Caco-2 (cell line): ENCODE results near the gene RELB. TPM values are rescaled to one million over a fixed set of nuclear protein-coding genes. Genes with fewer than 3 reads are reported as not detected.

Experiments
- BruUV-seq: library from RNA; stranded (reverse); fragments of 400-500 nt; replicated peaks from 2 replicates; lab custom pipeline; 2021; lab: Mats Ljungman, UMichigan
- CTCF ChIA-PET: fragments of 300-600 bp; sonication (Branson Sonifier 250); formaldehyde crosslinking; loops from one replicate; lab custom pipeline; 2022; ENCODE audit warnings: antibody characterized with exemption; lab: Charles Lee
- POLR2A ChIA-PET: fragments of 300-600 bp; sonication (Branson Sonifier 250); formaldehyde crosslinking; loops from one replicate; lab custom pipeline; 2022; ENCODE audit warnings: antibody characterized with exemption; lab: Charles Lee
- DNase-seq, 2 experiments: peaks; one replicate each; pipeline versions ENCODE4 v3.0.0 to v3.0.0-alpha.2; 2020 to 2022
- H3K27me3 ChIP-seq: replicated peaks from 2 replicates; pipeline ENCODE4 v1.6.0; 2011; ENCODE audit warnings: low read length; ENCODE audit not compliant: control insufficient read depth, insufficient read depth
- H3K36me3 ChIP-seq: 2 replicates; pipeline ENCODE4 v1.5.1; 2011; ENCODE audit warnings: low read length; ENCODE audit not compliant: control insufficient read depth, insufficient read depth
- H3K4me1 ChIP-seq: fragments of 250-450 bp; sonication (Bioruptor Pico); 2 replicates; pipeline ENCODE4 v1.5.1; 2020; ENCODE audit warnings: mild to moderate bottlenecking
- H3K4me3 ChIP-seq: 2 replicates; pipeline ENCODE4 v1.5.1; 2011; ENCODE audit warnings: low read depth, mild to moderate bottlenecking, control low read depth, low read length
- H3K9me3 ChIP-seq: fragments of 250-450 bp; sonication (Bioruptor Pico); 2 replicates; pipeline ENCODE4 v1.5.1; 2020; ENCODE audit warnings: mild to moderate bottlenecking, moderate library complexity
- H3K27ac Mint-ChIP-seq: one replicate; pipeline ENCODE4 v1.8.0; 2022; ENCODE audit warnings: mixed read lengths; ENCODE audit not compliant: unreplicated experiment
- H3K27me3 Mint-ChIP-seq: one replicate; pipeline ENCODE4 v1.8.0; 2022; ENCODE audit warnings: mixed read lengths; ENCODE audit not compliant: insufficient read depth, unreplicated experiment
- H3K36me3 Mint-ChIP-seq: one replicate; pipeline ENCODE4 v1.8.0; 2022; ENCODE audit warnings: mild to moderate bottlenecking, mixed read lengths; ENCODE audit not compliant: insufficient read depth, unreplicated experiment
- H3K4me1 Mint-ChIP-seq: one replicate; pipeline ENCODE4 v1.8.0; 2022; ENCODE audit warnings: low read depth, mixed read lengths; ENCODE audit not compliant: unreplicated experiment
- H3K4me3 Mint-ChIP-seq: one replicate; pipeline ENCODE4 v1.8.0; 2022; ENCODE audit warnings: mild to moderate bottlenecking, moderate library complexity, mixed read lengths; ENCODE audit not compliant: unreplicated experiment
- H3K9me3 Mint-ChIP-seq: one replicate; pipeline ENCODE4 v1.8.0; 2022; ENCODE audit warnings: mixed read lengths; ENCODE audit not compliant: unreplicated experiment
- intact Hi-C: fragments of 100-400 bp; cut with micrococcal nuclease; formaldehyde crosslinking; loops from one replicate; pipeline ENCODE4 v1.10.0; 2022; ENCODE audit not compliant: unreplicated experiment
- total RNA-seq: library from RNA; stranded (reverse); gene quantifications from 2 replicates; pipeline ENCODE4 v1.2.3, GENCODE V29; 2022
- TF ChIP-seq, protein P1 (sequence below), 2 experiments: fragments of 200-600 bp in 1 of 2; IDR thresholded peaks; 1 replicate in 1 of 2; 2 replicates in 1 of 2; pipeline versions ENCODE4 v1.5.1 to v1.8.0; 2011 to 2022; ENCODE audit warnings: antibody characterized with exemption in 1 of 2, control low read depth in 1 of 2, inconsistent platforms in 1 of 2, low read depth in 1 of 2, low read length in 1 of 2, mild to moderate bottlenecking in 1 of 2, moderate library complexity in 1 of 2; ENCODE audit not compliant: insufficient read depth in 1 of 2, severe bottlenecking in 1 of 2, unreplicated experiment in 1 of 2

Gene RELB
- total RNA-seq, 1 experiment from 2014 or later, result 6.3 TPM

GRCh38 chr19:44987148-44987675 is 14.1 kb upstream of the RELB start:
- CTCF ChIA-PET, result no interaction called here
- POLR2A ChIA-PET, result no interaction called here
- H3K36me3 Mint-ChIP-seq, result peaks cover 69% of the 10 kb centered on the region

DNA sequence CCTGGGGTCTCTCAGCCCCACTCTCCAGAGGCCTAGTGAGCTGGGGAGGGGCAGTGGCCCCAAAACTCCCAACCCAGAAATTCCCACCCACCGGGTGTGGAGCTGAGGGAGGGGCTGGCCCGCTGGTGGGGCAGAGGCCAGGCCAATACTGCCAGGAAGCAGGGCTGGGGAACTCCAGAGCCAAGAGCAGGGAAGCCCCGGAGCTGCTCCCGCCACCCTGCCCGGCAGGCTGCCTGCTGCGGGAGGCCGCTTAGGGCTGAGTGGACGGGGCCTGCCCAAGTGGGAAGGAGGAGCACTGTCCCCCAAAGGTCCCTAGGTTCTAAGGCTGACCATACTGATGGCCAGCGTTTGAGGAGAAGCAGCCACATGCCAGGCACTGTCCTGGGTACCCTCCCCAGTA is 13.0 kb upstream of the RELB start:
- TF ChIP-seq, protein P1, sequence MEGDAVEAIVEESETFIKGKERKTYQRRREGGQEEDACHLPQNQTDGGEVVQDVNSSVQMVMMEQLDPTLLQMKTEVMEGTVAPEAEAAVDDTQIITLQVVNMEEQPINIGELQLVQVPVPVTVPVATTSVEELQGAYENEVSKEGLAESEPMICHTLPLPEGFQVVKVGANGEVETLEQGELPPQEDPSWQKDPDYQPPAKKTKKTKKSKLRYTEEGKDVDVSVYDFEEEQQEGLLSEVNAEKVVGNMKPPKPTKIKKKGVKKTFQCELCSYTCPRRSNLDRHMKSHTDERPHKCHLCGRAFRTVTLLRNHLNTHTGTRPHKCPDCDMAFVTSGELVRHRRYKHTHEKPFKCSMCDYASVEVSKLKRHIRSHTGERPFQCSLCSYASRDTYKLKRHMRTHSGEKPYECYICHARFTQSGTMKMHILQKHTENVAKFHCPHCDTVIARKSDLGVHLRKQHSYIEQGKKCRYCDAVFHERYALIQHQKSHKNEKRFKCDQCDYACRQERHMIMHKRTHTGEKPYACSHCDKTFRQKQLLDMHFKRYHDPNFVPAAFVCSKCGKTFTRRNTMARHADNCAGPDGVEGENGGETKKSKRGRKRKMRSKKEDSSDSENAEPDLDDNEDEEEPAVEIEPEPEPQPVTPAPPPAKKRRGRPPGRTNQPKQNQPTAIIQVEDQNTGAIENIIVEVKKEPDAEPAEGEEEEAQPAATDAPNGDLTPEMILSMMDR (IDR thresholded peaks at IDR 0.05; ENCODE audit: insufficient read depth in 1 of 2, low read depth in 1 of 2, low read length in 1 of 2, severe bottlenecking in 1 of 2, unreplicated experiment in 1 of 2), result no peak
- Mint-ChIP-seq H3K4me3 (no peak overlapping the region), H3K27me3 (no peaks in the 10 kb centered on the region), H3K4me1 (no peaks in the 10 kb centered on the region), H3K9me3 (no peaks in the 10 kb centered on the region), H3K36me3 (peaks cover 59% of the 10 kb centered on the region), H3K27ac (no peak overlapping the region)
- Histone ChIP-seq H3K36me3 (peaks cover 4% of the 10 kb centered on the region), H3K27me3 (no peaks in the 10 kb centered on the region), H3K9me3 (no peaks in the 10 kb centered on the region), H3K4me3 (no peak overlapping the region), H3K4me1 (no peaks in the 10 kb centered on the region)
- no peak for DNase-seq
- intact Hi-C loops, result no loop called here
- ChIA-PET CTCF (interaction anchor here (0.7 to 1.9 kb wide), 2 partner anchors 71 to 73 kb away, joined by 5 to 15 read pairs; no protein-coding TSS in a partner anchor), POLR2A (interaction anchor here (0.6 kb wide), 1 partner anchor 50 kb away, joined by 11 read pairs; no protein-coding TSS in a partner anchor)
- no TSS peak for BruUV-seq

More at GRCh38 chr19:44987148-44987675, 14.1 kb upstream of the RELB start:
- Mint-ChIP-seq H3K27ac (no peak overlapping the region), H3K4me3 (no peak overlapping the region), H3K27me3 (no peaks in the 10 kb centered on the region), H3K4me1 (no peaks in the 10 kb centered on the region), H3K9me3 (no peaks in the 10 kb centered on the region)
- no peak for DNase-seq
- Histone ChIP-seq H3K4me1 (no peaks in the 10 kb centered on the region), H3K4me3 (no peak overlapping the region), H3K36me3 (peaks cover 4% of the 10 kb centered on the region), H3K9me3 (no peaks in the 10 kb centered on the region), H3K27me3 (no peaks in the 10 kb centered on the region)
- intact Hi-C loops, result no loop called here
- TF ChIP-seq, protein P1 (IDR thresholded peaks at IDR 0.05; ENCODE audit: insufficient read depth in 1 of 2, low read depth in 1 of 2, low read length in 1 of 2, severe bottlenecking in 1 of 2, unreplicated experiment in 1 of 2), result no peak
- BruUV-seq, result no TSS peak

- Histone ChIP-seq H3K4me1 (no peaks in the 10 kb centered on the region), H3K27me3 (no peaks in the 10 kb centered on the region), H3K9me3 (no peaks in the 10 kb centered on the region), H3K36me3 (peaks cover 4% of the 10 kb centered on the region), H3K4me3 (no peak overlapping the region)
- H3K36me3 Mint-ChIP-seq, result peaks cover 51% of the 10 kb centered on the region
- intact Hi-C loops, result loop anchor here (1.0 kb wide), 1 partner anchor 70 kb away; no protein-coding TSS in a partner anchor
- DNase-seq, result peak in 1 of 2 experiments; percentile 70
- no TSS peak for BruUV-seq
- H3K27me3 Mint-ChIP-seq, result no peaks in the 10 kb centered on the region
- no peaks in the 10 kb centered on the region for H3K4me1 Mint-ChIP-seq
- POLR2A ChIA-PET, result no interaction called here
- H3K27ac Mint-ChIP-seq, result no peak overlapping the region
- no peak overlapping the region for H3K4me3 Mint-ChIP-seq
- CTCF ChIA-PET, result interaction anchor here (0.5 to 1.9 kb wide), 4 partner anchors 45 to 321 kb away, joined by 3 to 15 read pairs (median 4); no protein-coding TSS in a partner anchor
- TF ChIP-seq, protein P1 (IDR thresholded peaks at IDR 0.05; ENCODE audit: insufficient read depth in 1 of 2, low read depth in 1 of 2, low read length in 1 of 2, severe bottlenecking in 1 of 2, unreplicated experiment in 1 of 2), result peak; percentile 59 to 74
- no peaks in the 10 kb centered on the region for H3K9me3 Mint-ChIP-seq
Measured at GRCh38 chr19:44988896-44989556, 12.2 kb upstream of the RELB start.
